Suppressor macrophage (primary cell): ENCODE data around the gene WFDC6.

Experiments used
- DNase-seq, 4 experiments: peaks; one replicate each; pipeline ENCODE4 v3.0.0-alpha.2; 2020 to 2022

The WFDC6 gene

DNA sequence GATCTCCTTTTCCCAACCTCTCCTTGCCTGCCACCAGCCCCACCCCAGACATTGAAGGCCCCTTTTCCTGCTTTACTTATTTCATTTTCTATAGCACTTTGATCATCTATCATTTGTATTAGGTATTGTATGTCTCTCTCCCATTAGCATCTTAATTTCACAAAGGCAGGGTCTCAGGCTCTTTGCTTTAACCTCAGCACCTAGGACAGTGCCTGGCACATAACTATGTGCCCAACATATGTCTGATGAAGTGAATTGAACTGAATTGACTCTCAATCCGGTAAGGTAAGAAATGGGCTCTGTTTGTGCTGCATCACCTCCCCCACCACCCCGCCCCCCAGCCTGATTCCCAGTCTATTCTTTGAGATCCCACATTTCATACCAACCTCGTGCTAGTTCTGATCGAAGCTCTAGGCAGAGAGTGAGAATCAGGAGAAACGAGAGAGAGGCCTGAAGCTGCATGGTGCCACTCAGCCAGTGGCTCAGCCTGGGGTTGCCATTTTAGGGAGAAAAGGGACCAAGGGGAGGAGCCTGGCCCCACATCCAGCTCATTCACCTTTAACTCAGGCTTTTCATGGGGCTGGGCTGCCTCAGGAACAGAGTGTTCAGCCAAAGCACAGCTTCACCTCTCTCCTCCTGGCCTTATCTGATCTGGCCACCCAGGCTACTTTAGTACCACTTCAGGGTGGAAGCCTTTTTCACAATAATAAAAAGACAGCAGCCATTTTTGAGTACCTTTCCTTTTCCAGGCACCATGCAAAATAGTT is 24.0 kb downstream of the WFDC6 start, which contains the start of gene SPINT3:
Gene SPINT3 (minus strand): TSS at position 476 of the 767 bp plus-strand sequence. CDS start 14 bp downstream, at position 462.
- DNase-seq: no peak

GRCh38 chr20:45510242-45510862 is 28.9 kb downstream of the WFDC6 start:
- peak in 1 of 4 experiments; percentile 26 for DNase-seq

DNA sequence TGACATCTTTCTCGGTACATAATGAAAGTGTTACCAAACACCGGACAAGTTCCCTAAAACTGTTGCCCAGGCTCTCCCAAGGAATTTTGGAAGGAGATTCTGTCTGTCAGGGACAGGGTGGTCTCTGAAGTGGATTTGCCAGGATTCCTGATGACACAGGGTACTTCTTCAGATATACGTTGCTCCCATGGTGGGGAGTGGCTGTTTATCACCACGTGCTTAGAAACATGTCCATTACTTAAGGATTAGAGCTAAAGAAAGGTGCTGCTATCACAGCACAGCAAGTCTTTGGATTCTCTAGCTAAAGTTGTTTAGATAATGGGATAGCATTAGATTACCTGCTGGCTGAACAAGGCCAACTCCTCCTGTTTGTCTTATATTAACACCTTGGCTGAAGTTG is 30.2 kb downstream of the WFDC6 start:
- no peak for DNase-seq

DNA sequence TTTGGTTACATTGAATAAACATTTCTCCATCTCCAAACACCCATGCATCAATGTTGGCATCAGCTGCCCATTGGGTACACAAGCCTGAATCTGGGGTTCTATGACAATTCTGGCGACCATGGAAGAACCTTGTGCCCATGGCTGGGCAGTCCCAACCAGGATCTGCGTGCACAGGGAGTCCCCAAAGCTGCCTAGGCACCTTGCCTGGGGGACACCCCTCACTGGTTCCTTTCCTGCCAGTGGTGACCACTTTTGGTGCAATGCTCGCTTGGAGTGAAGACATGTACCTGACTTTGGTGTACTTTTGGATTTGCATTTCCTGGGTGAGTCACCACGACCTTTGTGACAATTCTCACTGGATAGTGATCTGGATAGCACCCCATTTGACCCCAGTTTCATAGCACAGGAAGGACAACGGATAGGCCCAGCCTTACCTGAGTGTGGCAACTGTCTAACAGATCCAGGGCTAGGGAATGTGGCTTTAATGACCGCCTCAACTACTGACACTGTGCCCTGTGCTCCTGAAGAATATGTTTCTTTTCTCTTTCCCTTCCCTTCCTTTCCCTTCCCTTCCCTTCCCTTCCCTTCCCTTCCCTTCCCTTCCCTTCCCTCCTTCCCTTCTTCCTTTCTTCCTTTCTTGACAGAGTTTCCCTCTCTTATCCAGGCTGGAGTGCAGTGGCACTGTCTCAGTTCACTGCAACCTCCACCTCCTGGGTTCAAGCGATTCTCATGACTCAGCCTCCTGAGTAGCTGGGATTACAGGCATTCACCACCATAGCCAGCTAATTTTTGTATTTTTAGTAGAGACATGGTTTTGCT is 31.0 kb downstream of the WFDC6 start:
- no peak for DNase-seq

DNA sequence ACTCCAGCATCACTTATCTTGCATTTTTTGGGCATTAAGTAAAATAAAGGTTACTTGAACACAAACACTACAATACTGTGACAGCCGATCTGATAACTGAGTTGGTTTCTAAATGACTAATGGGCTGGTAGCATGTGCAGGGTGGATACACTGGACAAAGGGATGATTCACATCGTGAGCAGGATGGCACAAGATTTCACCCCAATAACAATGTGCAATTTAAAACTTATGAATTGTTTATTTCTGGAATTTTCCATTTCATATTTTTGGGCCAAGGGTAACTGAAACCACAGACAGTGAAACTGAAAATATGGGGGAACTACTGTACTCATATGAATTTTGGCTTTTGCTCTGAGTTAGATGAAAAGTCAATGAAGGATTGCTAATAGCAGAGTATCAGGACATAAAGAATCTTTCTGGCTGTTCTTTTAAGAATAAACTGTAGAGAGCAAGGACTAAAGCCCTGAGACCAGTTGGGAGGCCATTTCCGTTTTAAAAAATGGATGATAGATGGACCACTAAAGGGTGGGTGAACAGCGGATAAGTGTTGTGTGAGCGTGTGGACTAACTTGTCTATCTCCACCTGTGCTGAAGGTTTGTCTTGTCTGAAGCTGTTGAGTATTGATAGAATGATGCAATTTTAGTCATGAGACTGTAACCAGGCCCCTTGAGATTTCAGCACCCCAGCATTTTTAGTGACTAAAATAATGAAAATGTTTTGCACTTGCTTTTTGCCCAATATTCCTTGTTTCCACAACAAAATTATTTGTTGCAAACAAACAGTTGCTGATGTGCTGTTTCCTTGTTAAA is 32.1 kb downstream of the WFDC6 start:
- no peak for DNase-seq

DNA sequence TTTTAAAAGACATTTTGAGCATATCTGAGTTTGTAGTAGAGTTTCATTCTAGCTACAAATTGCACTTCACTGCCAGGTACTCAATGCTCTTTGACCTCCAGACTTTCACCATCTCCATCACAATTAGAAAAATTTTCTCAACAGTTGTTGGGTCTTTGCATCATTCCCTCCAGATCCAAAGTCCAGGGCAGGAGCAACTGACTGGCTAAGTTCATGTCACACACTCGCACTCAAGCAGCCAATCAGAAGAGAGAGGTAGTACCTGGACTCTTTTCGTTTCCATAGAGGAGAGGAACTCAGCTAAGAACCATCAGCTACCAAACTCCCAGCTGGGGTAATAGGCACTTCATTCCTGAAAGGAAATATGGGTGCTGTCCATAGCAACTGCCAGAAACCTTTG is 32.9 kb downstream of the WFDC6 start:
- DNase-seq: no peak

- DNase-seq: peak in 3 of 4 experiments; percentile 15 to 45 (median 22)
Observed at GRCh38 chr20:45503403-45503802, 35.9 kb downstream of the WFDC6 start.

DNA sequence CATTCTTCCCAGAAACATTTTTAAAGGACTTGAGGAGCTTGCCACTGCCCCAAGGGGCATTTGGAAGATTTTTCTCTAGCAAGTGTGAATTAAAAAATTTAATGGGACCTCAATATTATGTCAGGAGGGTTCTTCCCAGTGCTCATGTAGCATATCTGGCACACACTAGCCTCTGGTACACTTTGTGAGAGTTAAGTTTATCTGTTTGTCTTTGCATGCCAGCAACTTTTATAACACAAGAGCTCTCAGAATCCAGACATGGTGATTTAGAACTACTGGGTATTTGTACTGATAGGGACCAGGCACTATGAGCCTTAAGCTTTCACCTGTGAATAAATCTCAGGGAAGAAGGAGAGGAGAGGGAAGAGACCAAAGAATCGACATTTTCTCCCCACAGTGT is 36.7 kb downstream of the WFDC6 start:
- DNase-seq: no peak

DNA sequence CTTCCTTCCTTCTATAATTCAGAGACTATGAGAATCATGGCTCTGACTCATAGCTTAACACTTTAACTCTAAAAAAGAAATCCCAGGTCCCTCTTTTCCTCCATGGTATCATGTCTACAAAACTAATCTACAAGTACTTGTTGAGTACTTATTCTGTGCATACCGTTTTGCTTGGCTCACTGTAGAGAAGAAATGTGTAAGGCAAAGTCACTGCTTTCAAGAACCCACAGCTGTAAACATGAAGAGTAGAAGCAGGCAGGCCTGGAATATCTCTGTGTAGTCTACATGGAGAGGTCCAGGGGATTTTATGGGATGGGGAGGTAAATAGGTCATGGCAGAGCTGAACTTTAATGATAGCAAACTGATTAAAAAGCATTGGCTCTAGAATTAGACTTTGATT is 37.7 kb downstream of the WFDC6 start:
- no peak for DNase-seq

DNA sequence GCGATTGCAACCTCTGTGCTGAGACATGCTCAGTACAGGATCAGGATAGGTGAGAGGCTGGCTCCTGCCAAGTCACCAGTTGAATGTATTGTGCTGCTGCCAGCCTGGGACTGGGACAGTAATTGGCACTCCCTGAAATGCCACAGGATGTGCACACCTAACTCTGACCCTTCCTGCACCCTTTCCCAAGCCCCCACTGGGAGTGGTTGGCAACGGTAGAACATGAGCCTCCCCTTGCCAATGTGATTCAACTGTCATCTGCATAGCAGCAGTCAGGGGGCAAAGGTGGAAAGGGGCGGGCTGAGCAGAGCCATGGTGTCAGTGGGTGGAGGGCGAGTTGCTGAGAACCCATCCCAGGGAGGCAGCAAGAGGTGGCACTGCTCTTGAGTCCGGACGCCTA is 39.3 kb downstream of the WFDC6 start:
- DNase-seq: no peak

- no peak for DNase-seq
Observed at GRCh38 chr20:45497971-45498494, 41.2 kb downstream of the WFDC6 start.

DNA sequence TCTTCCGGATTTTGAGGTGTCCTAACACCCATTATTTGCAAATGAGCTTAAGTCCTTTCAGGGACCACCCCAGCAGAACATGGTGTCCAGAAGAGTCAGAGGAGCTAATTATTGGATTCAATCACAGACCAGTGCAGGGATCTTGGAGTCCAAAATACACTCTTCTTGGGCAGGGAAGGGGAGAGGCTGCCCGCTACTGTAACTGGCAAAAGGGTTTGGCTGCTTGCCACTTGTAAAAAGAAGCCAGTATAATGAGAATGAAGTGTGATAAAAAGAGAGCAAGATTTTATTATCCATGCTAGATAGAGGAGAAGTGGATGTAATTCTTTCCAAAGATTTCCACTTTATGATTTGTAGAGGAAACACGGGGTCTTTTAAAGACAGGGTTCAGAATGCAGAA is 43.1 kb downstream of the WFDC6 start:
- no peak for DNase-seq

DNA sequence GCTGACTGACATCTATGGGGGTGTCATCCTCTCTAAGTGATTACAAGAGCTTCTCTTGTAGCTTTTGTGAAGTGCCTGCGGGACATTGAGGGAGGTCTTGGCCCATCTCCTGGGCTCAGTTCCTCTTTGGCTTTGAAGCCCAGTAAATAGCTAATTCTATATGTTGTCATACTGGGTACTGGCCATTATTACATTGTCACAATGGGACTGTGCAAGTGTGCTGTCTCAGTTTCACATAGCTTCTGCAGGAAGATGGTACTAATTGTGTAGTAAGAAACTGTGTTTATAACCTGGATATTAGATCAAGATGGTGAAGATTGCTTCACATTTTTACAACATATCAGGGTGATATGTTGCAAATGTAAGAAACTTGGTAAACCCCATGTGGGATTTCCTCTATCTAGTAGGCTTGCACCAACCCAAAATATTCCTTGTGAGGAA is 43.8 kb downstream of the WFDC6 start:
- peak; percentile 70 to 90 (median 78) for DNase-seq

DNA sequence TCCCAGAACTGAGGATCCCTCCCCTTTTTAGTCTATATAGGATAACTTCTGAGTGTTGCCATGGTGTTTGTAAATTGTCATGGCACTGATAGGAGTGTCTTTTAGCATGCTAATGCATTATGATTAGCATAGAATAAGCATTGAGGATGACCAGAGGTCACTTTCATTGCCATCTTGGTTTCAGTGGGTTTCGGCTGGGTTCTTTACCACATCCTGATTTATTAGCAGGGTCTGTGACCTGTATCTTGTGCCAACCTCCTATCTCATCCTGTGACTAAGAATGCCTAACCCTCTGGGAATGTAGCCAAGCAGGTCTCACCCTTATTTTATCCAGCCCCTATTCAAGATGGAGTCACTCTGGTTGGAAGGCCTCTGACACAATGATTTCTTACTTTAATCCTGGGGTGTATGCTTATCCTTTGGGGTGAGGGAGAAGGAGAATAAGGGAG is 50.2 kb downstream of the WFDC6 start:
- DNase-seq: no peak

DNA sequence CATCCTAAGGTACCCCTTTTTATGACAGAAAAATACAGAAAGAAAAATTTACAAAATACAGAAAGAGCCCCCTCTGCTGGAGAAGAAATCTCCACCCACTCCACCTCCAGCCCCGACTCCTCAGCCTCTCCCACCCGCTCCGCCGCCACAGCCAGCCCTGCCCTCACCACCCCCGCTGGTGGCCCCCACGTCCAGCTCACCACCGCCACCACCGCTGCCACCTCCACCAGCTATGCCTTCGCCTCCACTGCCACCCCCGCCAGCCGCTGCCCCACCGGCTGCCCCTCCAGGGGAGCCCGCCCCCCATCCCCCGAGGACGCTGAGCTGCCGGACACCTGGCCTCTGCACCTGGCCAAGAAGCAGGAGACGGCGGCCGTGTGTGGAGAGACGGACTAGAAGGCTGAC is 52.0 kb downstream of the WFDC6 start:
- DNase-seq: peak in 1 of 4 experiments; percentile 25

DNA sequence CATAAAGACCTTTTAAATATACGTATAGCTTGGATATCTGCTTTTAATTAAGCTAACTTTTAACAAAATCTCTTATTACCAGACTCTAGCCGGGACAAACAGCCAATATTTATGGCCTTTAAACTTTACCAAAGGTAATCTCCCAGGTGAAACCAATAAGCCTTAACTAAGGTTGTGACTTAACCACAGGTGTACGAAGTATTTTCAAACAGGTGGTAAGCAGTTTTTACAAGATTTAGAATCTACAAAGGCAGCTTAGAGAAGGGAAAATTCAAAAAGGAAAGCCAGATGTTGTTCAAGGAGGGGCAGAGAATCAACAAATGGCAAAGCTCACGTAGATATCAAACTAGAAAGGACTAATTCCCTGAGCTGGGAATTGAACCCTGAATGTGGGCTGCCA is 53.9 kb downstream of the WFDC6 start:
- DNase-seq: no peak

DNA sequence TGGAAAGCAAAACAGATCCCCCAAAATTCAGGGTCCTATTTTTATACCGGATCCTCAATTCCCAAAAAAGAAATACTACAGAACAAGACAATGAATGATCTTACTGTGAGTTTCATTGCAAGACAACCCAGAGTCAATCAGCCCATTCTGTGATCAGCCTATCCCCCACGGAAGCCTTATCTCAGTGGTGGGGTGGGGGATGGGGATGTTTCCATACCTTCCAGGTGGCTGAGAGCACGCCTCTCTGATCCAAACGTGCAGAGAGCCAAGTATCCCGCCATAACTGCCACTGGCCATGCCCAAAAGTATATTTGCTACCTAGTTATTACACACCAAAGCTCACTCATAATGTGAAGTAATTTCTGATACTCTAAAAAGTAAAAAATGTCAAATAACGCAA is 54.6 kb downstream of the WFDC6 start:
- DNase-seq: no peak
